ENCODE data around the gene BTBD9. TPM values are rescaled to one million over a fixed set of nuclear protein-coding genes. Genes with fewer than 3 reads are reported as not detected.

The BTBD9 gene
- polyA plus RNA-seq, 1 donor (not counting 4 experiments of a cell fraction or from before 2014, with no cell fraction given): 6.8 TPM

DNA sequence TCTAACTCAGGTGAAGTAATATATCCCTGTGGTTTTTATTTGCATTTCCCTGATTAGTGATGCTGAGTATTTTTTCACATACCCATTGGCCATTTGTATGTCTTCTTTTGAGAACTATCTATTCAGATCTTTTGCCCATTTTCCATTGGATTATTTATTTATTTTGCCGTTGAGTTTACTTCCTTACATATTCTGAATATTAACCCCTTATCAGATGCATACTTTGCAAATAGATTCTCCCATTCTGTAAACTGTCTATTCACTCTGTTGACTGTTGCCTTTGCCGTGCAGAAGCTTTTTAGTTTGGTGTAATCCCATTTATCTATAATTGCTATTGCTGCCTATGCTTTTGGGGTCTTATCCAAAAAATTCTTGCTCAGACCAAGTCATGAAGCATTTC lies 336.9 kb downstream of the BTBD9 start:
- no peaks in the 10 kb centered on the region for H3K4me1 ChIP-seq (ENCODE audit: control insufficient read depth, extremely low read depth, insufficient read depth, low read length)
- no peak for FAIRE-seq
- dilution Hi-C loops (cut with MboI; ENCODE audit: extremely low pct_ligation_motif_present, low sequenced_read_pairs): no loop called here

DNA sequence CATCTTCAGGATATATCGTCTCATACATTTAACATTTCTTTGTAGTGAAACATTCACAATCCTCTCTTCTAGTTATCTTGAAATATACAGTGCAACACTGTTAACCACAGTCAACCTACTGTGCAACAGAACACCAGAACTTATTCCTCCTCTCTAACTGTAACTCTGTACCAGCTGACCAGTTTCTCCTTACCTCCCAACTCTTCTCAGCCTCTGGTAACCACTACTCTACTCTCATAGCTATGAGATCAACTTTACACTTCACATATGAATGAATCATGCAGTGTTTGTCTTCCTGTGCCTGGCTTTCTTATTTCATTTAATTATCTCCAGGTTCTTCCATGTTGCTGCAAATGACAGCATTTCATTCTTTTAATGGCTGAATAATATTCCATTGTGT lies 337.6 kb downstream of the BTBD9 start:
- H3K4me1 ChIP-seq (ENCODE audit: control insufficient read depth, extremely low read depth, insufficient read depth, low read length): no peaks in the 10 kb centered on the region
- TF ChIP-seq, protein P1, sequence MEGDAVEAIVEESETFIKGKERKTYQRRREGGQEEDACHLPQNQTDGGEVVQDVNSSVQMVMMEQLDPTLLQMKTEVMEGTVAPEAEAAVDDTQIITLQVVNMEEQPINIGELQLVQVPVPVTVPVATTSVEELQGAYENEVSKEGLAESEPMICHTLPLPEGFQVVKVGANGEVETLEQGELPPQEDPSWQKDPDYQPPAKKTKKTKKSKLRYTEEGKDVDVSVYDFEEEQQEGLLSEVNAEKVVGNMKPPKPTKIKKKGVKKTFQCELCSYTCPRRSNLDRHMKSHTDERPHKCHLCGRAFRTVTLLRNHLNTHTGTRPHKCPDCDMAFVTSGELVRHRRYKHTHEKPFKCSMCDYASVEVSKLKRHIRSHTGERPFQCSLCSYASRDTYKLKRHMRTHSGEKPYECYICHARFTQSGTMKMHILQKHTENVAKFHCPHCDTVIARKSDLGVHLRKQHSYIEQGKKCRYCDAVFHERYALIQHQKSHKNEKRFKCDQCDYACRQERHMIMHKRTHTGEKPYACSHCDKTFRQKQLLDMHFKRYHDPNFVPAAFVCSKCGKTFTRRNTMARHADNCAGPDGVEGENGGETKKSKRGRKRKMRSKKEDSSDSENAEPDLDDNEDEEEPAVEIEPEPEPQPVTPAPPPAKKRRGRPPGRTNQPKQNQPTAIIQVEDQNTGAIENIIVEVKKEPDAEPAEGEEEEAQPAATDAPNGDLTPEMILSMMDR (optimal IDR thresholded peaks at IDR 0.05 in 1 of 3, IDR thresholded peaks at IDR 0.05 in 1 of 3, conservative IDR thresholded peaks at IDR 0.05 in 1 of 3; ENCODE audit: extremely low read depth in 1 of 3, insufficient read depth in 2 of 3, low read length in 3 of 3): no peak
- no peak for TF ChIP-seq EZH2 (IDR thresholded peaks at IDR 0.05; ENCODE audit: low read length)
- H3K36me3 ChIP-seq (ENCODE audit: control insufficient read depth in 2 of 2, extremely low read depth in 1 of 2, insufficient read depth in 2 of 2, low read length in 2 of 2): no peaks in the 10 kb centered on the region
- H3K9me3 ChIP-seq (ENCODE audit: control insufficient read depth, low read depth, low read length): no peaks in the 10 kb centered on the region
- H3K4me3 ChIP-seq (ENCODE audit: control insufficient read depth in 2 of 3, extremely low read depth in 1 of 3, insufficient read depth in 2 of 3, low read depth in 1 of 3, low read length in 3 of 3): no peak overlapping the region
- no peaks in the 10 kb centered on the region for H4K20me1 ChIP-seq (ENCODE audit: control insufficient read depth, extremely low read depth, insufficient read depth, low read length)
- no peak overlapping the region for H3K4me2 ChIP-seq (ENCODE audit: control insufficient read depth, extremely low read depth, insufficient read depth, low read depth, low read length)
- no peak for DNase-seq (ENCODE audit: low read depth, low spot score)
- FAIRE-seq: no peak
- H3K27me3 ChIP-seq (ENCODE audit: control insufficient read depth, extremely low read depth, insufficient read depth, low read length): no peaks in the 10 kb centered on the region
- H3K9me1 ChIP-seq (ENCODE audit: control insufficient read depth, extremely low read depth, insufficient read depth, low read length): no peaks in the 10 kb centered on the region
- no peak overlapping the region for H3K9ac ChIP-seq (ENCODE audit: control insufficient read depth, extremely low read depth, insufficient read depth, low read length)
- H3K27ac ChIP-seq (ENCODE audit: control insufficient read depth, insufficient read depth, low read length): no peak overlapping the region
- H2AFZ ChIP-seq (ENCODE audit: control insufficient read depth, low read length): no peak overlapping the region
- H3K79me2 ChIP-seq (ENCODE audit: control insufficient read depth, insufficient read depth, low read length): no peaks in the 10 kb centered on the region
- dilution Hi-C loops (cut with MboI; ENCODE audit: extremely low pct_ligation_motif_present, low sequenced_read_pairs): no loop called here

More for the DNA sequence above, 336.9 kb downstream of the BTBD9 start:
- Histone ChIP-seq H3K79me2 (ENCODE audit: control insufficient read depth, insufficient read depth, low read length) (no peaks in the 10 kb centered on the region), H3K9me3 (ENCODE audit: control insufficient read depth, low read depth, low read length) (no peaks in the 10 kb centered on the region), H3K4me3 (ENCODE audit: control insufficient read depth in 2 of 3, extremely low read depth in 1 of 3, insufficient read depth in 2 of 3, low read depth in 1 of 3, low read length in 3 of 3) (no peak overlapping the region), H3K4me2 (ENCODE audit: control insufficient read depth, extremely low read depth, insufficient read depth, low read depth, low read length) (no peak overlapping the region), H4K20me1 (ENCODE audit: control insufficient read depth, extremely low read depth, insufficient read depth, low read length) (no peaks in the 10 kb centered on the region), H3K36me3 (ENCODE audit: control insufficient read depth in 2 of 2, extremely low read depth in 1 of 2, insufficient read depth in 2 of 2, low read length in 2 of 2) (no peaks in the 10 kb centered on the region), H2AFZ (ENCODE audit: control insufficient read depth, low read length) (no peak overlapping the region), H3K9me1 (ENCODE audit: control insufficient read depth, extremely low read depth, insufficient read depth, low read length) (no peaks in the 10 kb centered on the region), H3K9ac (ENCODE audit: control insufficient read depth, extremely low read depth, insufficient read depth, low read length) (no peak overlapping the region), H3K27ac (ENCODE audit: control insufficient read depth, insufficient read depth, low read length) (no peak overlapping the region), H3K27me3 (ENCODE audit: control insufficient read depth, extremely low read depth, insufficient read depth, low read length) (no peaks in the 10 kb centered on the region)
- no peak for DNase-seq (ENCODE audit: low read depth, low spot score)
- TF ChIP-seq, protein P1 (optimal IDR thresholded peaks at IDR 0.05 in 1 of 3, IDR thresholded peaks at IDR 0.05 in 1 of 3, conservative IDR thresholded peaks at IDR 0.05 in 1 of 3; ENCODE audit: extremely low read depth in 1 of 3, insufficient read depth in 2 of 3, low read length in 3 of 3): no peak
- no peak for TF ChIP-seq EZH2 (IDR thresholded peaks at IDR 0.05; ENCODE audit: low read length)
